ENCODE measurements around the gene TRIM2.

The TRIM2 gene

DNA sequence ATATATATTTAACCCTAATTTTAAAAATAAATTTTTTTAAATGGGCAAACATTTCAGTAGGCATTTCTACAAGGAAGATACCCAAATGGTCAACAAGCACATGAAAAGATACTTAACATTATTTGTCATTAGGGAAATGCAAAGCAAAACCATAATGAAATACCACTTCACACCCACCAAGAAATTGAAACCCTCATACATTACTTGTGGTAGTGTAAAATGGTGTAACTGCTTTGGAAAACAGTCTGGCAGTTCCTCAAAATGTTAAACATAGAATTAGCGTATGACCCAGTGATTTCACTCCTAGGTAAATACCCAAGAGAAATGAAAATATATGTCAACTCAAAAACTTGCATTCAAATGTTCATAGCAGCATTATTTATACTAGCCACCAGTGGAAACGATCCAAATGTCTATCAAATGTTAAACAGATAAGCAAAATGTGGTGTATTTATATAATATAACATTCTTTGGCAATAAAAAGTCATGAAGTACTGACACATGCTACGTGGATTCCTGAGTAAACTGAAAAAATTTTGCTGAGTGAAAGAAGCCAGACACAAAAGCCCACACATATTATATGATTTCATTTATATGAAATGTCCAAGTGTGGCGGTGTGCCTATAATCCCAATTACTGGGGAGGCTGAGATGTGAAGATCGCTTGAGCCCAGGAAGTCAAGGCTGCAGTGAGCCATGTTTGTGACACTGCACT is 16.6 kb downstream of the TRIM2 start:
- TF ChIP-seq, protein P1, sequence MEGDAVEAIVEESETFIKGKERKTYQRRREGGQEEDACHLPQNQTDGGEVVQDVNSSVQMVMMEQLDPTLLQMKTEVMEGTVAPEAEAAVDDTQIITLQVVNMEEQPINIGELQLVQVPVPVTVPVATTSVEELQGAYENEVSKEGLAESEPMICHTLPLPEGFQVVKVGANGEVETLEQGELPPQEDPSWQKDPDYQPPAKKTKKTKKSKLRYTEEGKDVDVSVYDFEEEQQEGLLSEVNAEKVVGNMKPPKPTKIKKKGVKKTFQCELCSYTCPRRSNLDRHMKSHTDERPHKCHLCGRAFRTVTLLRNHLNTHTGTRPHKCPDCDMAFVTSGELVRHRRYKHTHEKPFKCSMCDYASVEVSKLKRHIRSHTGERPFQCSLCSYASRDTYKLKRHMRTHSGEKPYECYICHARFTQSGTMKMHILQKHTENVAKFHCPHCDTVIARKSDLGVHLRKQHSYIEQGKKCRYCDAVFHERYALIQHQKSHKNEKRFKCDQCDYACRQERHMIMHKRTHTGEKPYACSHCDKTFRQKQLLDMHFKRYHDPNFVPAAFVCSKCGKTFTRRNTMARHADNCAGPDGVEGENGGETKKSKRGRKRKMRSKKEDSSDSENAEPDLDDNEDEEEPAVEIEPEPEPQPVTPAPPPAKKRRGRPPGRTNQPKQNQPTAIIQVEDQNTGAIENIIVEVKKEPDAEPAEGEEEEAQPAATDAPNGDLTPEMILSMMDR (IDR thresholded peaks at IDR 0.05; ENCODE audit: low read depth, low read length, missing control alignments) = no peak
- H3K4me3 ChIP-seq (replicated peaks; ENCODE audit: low read depth, low read length) = no peak overlapping the region
- DNase-seq (ENCODE audit: extremely low read depth, low read depth) = no peak

DNA sequence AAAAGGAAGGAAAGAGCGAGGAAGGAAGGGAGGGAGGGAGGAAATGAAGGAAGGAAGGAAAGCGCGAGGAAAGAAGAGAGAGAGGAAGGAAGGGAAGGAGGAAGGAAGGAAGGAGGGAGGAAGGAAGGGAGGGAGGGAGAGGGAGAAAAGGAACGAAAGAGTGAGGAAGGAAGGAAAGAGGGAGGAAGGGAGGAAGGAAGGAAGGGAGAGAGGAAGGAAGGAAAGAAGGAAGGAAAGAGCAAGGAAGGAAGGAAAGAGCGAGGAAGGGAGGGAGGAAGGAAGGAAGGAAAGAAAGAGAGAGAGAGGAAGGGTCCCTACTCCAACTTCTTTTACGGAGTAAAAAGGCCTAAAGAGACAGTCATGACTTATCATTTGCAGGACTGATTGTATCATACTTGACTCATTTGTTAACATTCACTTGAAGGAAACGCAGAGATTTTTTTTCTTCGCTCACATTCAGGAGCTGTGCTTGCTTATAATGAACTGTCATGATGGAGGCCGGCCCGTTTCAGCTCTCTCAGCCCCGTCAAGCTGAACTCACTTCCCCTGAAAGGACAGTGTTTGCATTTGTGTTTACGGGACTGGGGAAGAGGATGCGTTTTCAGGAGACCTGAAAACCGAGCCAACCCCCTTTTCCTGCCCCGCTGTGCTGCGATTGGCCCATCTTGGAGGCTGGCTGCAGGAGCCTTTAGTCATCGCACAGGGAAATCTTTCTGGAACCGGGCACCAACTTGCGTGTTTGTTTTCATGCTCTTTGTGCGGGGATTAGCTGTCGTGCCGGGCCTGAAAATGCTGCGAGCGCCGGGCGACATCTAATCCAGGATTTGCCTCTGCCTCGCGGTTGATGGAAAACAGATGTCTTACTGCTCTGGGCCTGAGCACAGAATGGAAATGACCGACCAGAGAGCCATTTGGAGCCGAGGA is 17.8 kb downstream of the TRIM2 start:
- peak; percentile 63 for DNase-seq (ENCODE audit: extremely low read depth, low read depth)
- TF ChIP-seq, protein P1 (IDR thresholded peaks at IDR 0.05; ENCODE audit: low read depth, low read length, missing control alignments) = no peak
- peak overlapping the region; percentile 64 for H3K4me3 ChIP-seq (replicated peaks; ENCODE audit: low read depth, low read length)

DNA sequence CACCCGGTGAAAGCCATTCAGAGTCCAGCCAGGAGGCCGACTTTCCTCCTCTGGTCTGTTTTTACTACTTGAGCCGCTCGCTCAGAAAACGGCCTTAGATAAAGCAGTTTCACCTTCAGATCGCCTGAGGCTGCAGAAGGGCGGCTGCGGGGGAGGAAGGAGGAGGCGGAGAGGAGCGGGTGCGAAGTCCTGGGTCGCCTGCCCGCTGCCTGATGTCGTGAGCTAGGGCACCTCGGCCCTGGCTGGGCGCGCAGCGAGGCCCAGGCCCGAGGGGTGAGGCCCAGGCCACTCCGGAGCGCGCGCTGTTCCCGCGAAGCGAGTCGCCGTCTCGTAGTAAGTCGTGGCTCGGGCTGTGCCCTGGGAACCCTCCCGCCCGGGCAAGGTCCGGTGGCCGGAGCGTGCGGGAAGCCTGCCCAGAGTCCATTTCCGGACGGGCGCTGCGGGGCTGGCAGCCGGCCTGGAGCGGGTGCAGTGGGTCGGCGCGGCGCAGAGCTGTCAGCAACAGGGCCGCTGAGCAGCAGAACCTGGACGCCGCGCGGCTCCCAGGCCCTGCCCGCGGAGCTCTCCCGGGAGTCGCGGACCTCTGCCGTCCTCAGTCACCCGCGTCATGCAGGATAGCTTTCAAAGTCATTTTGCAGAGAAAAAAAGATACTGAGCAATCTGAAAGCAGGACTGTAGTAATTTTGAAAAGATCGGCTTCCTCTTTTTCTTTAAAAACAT is 18.6 kb downstream of the TRIM2 start:
- TF ChIP-seq, protein P1 (IDR thresholded peaks at IDR 0.05; ENCODE audit: low read depth, low read length, missing control alignments) = no peak
- H3K4me3 ChIP-seq (replicated peaks; ENCODE audit: low read depth, low read length) = peak overlapping the region; percentile 64
- no peak for DNase-seq (ENCODE audit: extremely low read depth, low read depth)

DNA sequence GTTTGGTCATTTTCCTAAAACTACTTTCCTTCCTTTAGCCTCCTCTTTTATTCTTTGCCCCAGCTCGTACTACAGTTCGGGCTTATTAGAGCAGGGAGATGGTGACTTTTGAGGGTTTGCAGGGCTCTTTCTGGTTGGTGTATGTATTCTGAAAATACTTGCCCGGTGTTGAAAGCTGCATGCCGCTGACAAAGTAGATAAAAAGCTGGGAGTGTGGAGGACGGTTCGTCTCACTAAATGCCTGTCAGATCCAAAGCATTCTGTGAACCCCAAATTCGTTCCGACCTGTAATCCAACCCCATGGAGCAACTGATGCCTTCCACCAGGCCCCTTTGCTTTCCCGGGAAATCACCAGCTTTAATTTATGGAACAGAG is 19.2 kb downstream of the TRIM2 start:
- H3K4me3 ChIP-seq (replicated peaks; ENCODE audit: low read depth, low read length) = peak overlapping the region; percentile 64

DNA sequence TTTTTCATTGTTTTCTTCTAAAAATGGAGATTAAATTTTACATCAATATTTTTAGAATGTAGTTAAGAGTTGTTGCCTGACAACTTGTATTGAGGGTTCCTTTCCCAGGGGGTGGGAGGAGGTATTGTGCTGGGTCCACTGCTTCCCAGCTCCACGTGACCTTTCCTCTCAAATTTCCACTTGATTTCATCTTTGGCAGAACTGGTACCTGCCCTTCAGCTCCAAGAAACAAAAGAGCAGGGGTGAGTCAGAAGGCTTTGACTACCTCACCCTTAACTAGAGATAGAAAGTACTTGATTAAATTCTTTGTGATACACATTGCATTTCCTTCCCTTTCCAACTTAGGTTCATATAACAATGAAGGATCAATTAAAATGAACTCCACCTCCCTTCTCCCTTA is 19.7 kb downstream of the TRIM2 start:
- TF ChIP-seq, protein P1 (IDR thresholded peaks at IDR 0.05; ENCODE audit: low read depth, low read length, missing control alignments) = no peak
- DNase-seq (ENCODE audit: extremely low read depth, low read depth) = no peak
- H3K4me3 ChIP-seq (replicated peaks; ENCODE audit: low read depth, low read length) = peak overlapping the region; percentile 64

More for the DNA sequence above, 19.2 kb downstream of the TRIM2 start:
- TF ChIP-seq, protein P1 (IDR thresholded peaks at IDR 0.05; ENCODE audit: low read depth, low read length, missing control alignments) = no peak
- no peak for DNase-seq (ENCODE audit: extremely low read depth, low read depth)

DNA sequence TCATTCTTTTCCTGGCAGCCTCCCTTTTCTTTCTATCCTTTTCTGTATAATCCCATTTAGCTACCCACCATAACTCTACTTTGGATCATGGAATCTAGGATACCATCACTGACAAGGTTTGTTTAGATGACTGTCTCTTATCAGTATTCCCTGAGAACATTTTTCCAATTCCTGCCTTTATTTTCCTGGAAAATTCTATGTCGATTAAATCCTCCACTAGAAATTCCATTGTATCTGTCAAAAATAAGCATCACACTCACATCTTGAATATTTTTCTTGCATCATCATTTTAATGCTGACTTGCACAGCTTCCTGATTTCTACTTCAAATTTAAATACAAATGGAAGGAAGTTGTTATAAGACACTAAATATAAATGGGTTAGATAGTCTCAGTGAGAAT is 20.2 kb downstream of the TRIM2 start:
- no peak for DNase-seq (ENCODE audit: extremely low read depth, low read depth)
- peak overlapping the region; percentile 64 for H3K4me3 ChIP-seq (replicated peaks; ENCODE audit: low read depth, low read length)
- TF ChIP-seq, protein P1 (IDR thresholded peaks at IDR 0.05; ENCODE audit: low read depth, low read length, missing control alignments) = no peak

Data from HFF-Myc (cell line).